H9 (cell line): ENCODE results near the gene PREX1. TPM values are rescaled to one million over a fixed set of nuclear protein-coding genes. Genes with fewer than 3 reads are reported as not detected.

Source experiments
- DNase-seq: peaks from one replicate; pipeline ENCODE4 v3.0.0-alpha.2; 2017
- H2AFZ ChIP-seq: one replicate; pipeline ENCODE4 v1.6.1; 2013; ENCODE audit warnings: mild to moderate bottlenecking, low read length, control low read depth, moderate library complexity
- H2AK5ac ChIP-seq: 2 replicates; pipeline ENCODE4 v1.6.1; 2013; ENCODE audit warnings: low read length, control low read depth, mixed read lengths; ENCODE audit not compliant: insufficient read length
- H2BK120ac ChIP-seq: one replicate; pipeline ENCODE4 v1.6.1; 2013; ENCODE audit warnings: low read depth, mild to moderate bottlenecking, low read length, control low read depth, inconsistent platforms; ENCODE audit not compliant: poor library complexity, severe bottlenecking
- H2BK12ac ChIP-seq: 2 replicates; pipeline ENCODE4 v1.6.1; 2013; ENCODE audit warnings: low read length, control low read depth, mixed read lengths, low read depth; ENCODE audit not compliant: insufficient read length
- H2BK15ac ChIP-seq: 2 replicates; pipeline ENCODE4 v1.6.1; 2013; ENCODE audit warnings: low read depth, low read length, control low read depth
- H2BK20ac ChIP-seq: one replicate; pipeline ENCODE4 v1.6.1; 2013; ENCODE audit warnings: low read depth, mild to moderate bottlenecking, low read length, control low read depth, inconsistent platforms; ENCODE audit not compliant: poor library complexity, severe bottlenecking
- H2BK5ac ChIP-seq: 2 replicates; pipeline ENCODE4 v1.6.1; 2013; ENCODE audit warnings: low read length, control low read depth, mixed read lengths; ENCODE audit not compliant: insufficient read length
- H3K14ac ChIP-seq: 2 replicates; pipeline ENCODE4 v1.6.1; 2013; ENCODE audit warnings: low read length, control low read depth; ENCODE audit not compliant: insufficient read depth
- H3K18ac ChIP-seq: 2 replicates; pipeline ENCODE4 v1.6.1; 2013; ENCODE audit warnings: low read depth, mild to moderate bottlenecking, mixed read lengths, low read length, control low read depth; ENCODE audit not compliant: insufficient read length
- H3K23ac ChIP-seq: 2 replicates; pipeline ENCODE4 v1.6.1; 2013; ENCODE audit warnings: low read length, control low read depth, mixed read lengths, low read depth; ENCODE audit not compliant: insufficient read length
- H3K23me2 ChIP-seq: 2 replicates; pipeline ENCODE4 v1.6.1; 2013; ENCODE audit warnings: low read depth, mild to moderate bottlenecking, mixed read lengths, low read length, control low read depth; ENCODE audit not compliant: insufficient read length, poor library complexity, severe bottlenecking
- H3K27ac ChIP-seq: 2 replicates; pipeline ENCODE4 v1.5.1; 2013; ENCODE audit warnings: low read length, control low read depth, mixed read lengths, low read depth; ENCODE audit not compliant: insufficient read length
- H3K27me3 ChIP-seq: 2 replicates; pipeline ENCODE4 v1.6.1; 2013; ENCODE audit warnings: low read length, control low read depth, inconsistent platforms; ENCODE audit not compliant: insufficient read depth
- H3K4ac ChIP-seq: 2 replicates; pipeline ENCODE4 v1.6.1; 2013; ENCODE audit warnings: low read depth, mild to moderate bottlenecking, control low read depth, inconsistent platforms, low read length, moderate library complexity
- H3K4me1 ChIP-seq: 2 replicates; pipeline ENCODE4 v1.6.1; 2013; ENCODE audit warnings: low read length, control low read depth, inconsistent platforms; ENCODE audit not compliant: insufficient read depth
- H3K4me2 ChIP-seq: 2 replicates; pipeline ENCODE4 v1.6.1; 2013; ENCODE audit warnings: low read length, control low read depth, mixed read lengths; ENCODE audit not compliant: insufficient read length, insufficient read depth
- H3K56ac ChIP-seq: 2 replicates; pipeline ENCODE4 v1.6.1; 2013; ENCODE audit warnings: low read depth, mild to moderate bottlenecking, mixed read lengths, low read length, control low read depth; ENCODE audit not compliant: insufficient read length
- H3K79me1 ChIP-seq: 2 replicates; pipeline ENCODE4 v1.6.1; 2013; ENCODE audit warnings: low read depth, mild to moderate bottlenecking, moderate library complexity, low read length, control low read depth, inconsistent platforms; ENCODE audit not compliant: insufficient read depth, poor library complexity, severe bottlenecking
- H3K79me2 ChIP-seq: 2 replicates; pipeline ENCODE4 v1.6.1; 2013; ENCODE audit warnings: low read length, control low read depth, inconsistent platforms; ENCODE audit not compliant: insufficient read depth
- H3K9ac ChIP-seq: 2 replicates; pipeline ENCODE4 v1.6.1; 2013; ENCODE audit warnings: low read length, control low read depth, mixed read lengths; ENCODE audit not compliant: insufficient read length; ENCODE audit errors: extremely low read depth
- H3K9me3 ChIP-seq: one replicate; pipeline ENCODE4 v1.6.1; 2013; ENCODE audit warnings: low read depth, low read length, inconsistent platforms; ENCODE audit not compliant: control insufficient read depth
- H3T11ph ChIP-seq: one replicate; pipeline ENCODE4 v1.6.1; 2013; ENCODE audit warnings: mild to moderate bottlenecking, low read length, control low read depth, inconsistent platforms
- H4K20me1 ChIP-seq: one replicate; pipeline ENCODE4 v1.6.1; 2013; ENCODE audit not compliant: control insufficient read depth, insufficient read length, insufficient read depth
- H4K5ac ChIP-seq: 2 replicates; pipeline ENCODE4 v1.6.1; 2013; ENCODE audit warnings: low read depth, mild to moderate bottlenecking, mixed read lengths, low read length, control low read depth; ENCODE audit not compliant: insufficient read length
- H4K8ac ChIP-seq: replicated peaks from 2 replicates; pipeline ENCODE4 v1.6.1; 2013; ENCODE audit warnings: low read length, control low read depth, mixed read lengths, low read depth; ENCODE audit not compliant: insufficient read length
- H4K91ac ChIP-seq: 2 replicates; pipeline ENCODE4 v1.6.1; 2013; ENCODE audit warnings: low read depth, mild to moderate bottlenecking, moderate library complexity, mixed read lengths, low read length, control low read depth; ENCODE audit not compliant: insufficient read length
- H3K27ac Mint-ChIP-seq, 3 experiments: 2 replicates in 2 of 3; 3 replicates in 1 of 3; pipeline ENCODE4 v1.8.0; 2020 to 2021; ENCODE audit warnings: mixed read lengths in 3 of 3, mild to moderate bottlenecking in 1 of 3, moderate library complexity in 1 of 3
- H3K27me3 Mint-ChIP-seq: 2 replicates; pipeline ENCODE4 v1.8.0; 2021; ENCODE audit warnings: low read depth, mild to moderate bottlenecking, moderate library complexity, mixed read lengths
- H3K36me3 Mint-ChIP-seq, 3 experiments: 2 replicates in 2 of 3; 3 replicates in 1 of 3; pipeline ENCODE4 v1.8.0; 2020 to 2021; ENCODE audit warnings: low read depth in 3 of 3, mixed read lengths in 3 of 3; ENCODE audit not compliant: insufficient read depth in 1 of 3
- H3K4me1 Mint-ChIP-seq, 2 experiments: 2 replicates each; pipeline ENCODE4 v1.8.0; 2020; ENCODE audit warnings: mixed read lengths in 2 of 2
- H3K4me3 Mint-ChIP-seq, 2 experiments: 2 replicates in 1 of 2; 3 replicates in 1 of 2; pipeline ENCODE4 v1.8.0; 2020 to 2021; ENCODE audit warnings: mild to moderate bottlenecking in 2 of 2, mixed read lengths in 2 of 2, moderate library complexity in 1 of 2
- H3K9me3 Mint-ChIP-seq, 2 experiments: 2 replicates in 1 of 2; 3 replicates in 1 of 2; pipeline ENCODE4 v1.8.0; 2020; ENCODE audit warnings: mild to moderate bottlenecking in 2 of 2, mixed read lengths in 2 of 2, moderate library complexity in 1 of 2
- CTCF ChIP-seq: fragments of 200-600 bp; sonication (generic); conservative IDR thresholded peaks from 3 replicates; pipeline ENCODE4 v1.8.0; 2021; ENCODE audit warnings: antibody characterized with exemption, mild to moderate bottlenecking
- WGBS: extraction: QIAGEN DNeasy Blood & Tissue Kit; methylation state at CpG from one replicate; pipeline ENCODE4 v1.1.7; 2013; ENCODE audit warnings: missing lambda C conversion rate, low lambda C conversion rate, mixed read lengths; ENCODE audit not compliant: insufficient read length; ENCODE audit errors: extremely low coverage; 5-methylcytosine and 5-hydroxymethylcytosine counted together
- total RNA-seq: library from RNA; stranded (reverse); gene quantifications from 2 replicates; pipeline ENCODE4 v1.2.1, GENCODE V29; 2021

The PREX1 gene
- total RNA-seq, 1 experiment from 2014 or later: 6.6 TPM

GRCh38 chr20:48632017-48632824 is 195.6 kb downstream of the PREX1 start:
- DNase-seq: no peak
- Histone ChIP-seq H3K18ac (no peak overlapping the region), H2BK5ac (no peak overlapping the region), H4K91ac (no peak overlapping the region), H3K56ac (no peak overlapping the region), H3T11ph (no peak overlapping the region), H3K4ac (no peak overlapping the region), H2AK5ac (no peak overlapping the region), H4K8ac (no peak overlapping the region), H2BK15ac (no peak overlapping the region), H3K79me2 (no peaks in the 10 kb centered on the region), H2BK20ac (no peak overlapping the region), H3K23ac (no peak overlapping the region), H3K4me2 (no peak overlapping the region), H3K23me2 (no peaks in the 10 kb centered on the region), H3K4me1 (no peaks in the 10 kb centered on the region), H3K27ac (no peak overlapping the region), H2AFZ (no peak overlapping the region), H3K27me3 (no peaks in the 10 kb centered on the region; the same call in 1 of the 2 replicates), H4K5ac (no peak overlapping the region), H3K79me1 (no peaks in the 10 kb centered on the region), H2BK12ac (no peak overlapping the region), H2BK120ac (no peak overlapping the region), H3K9ac (no peak overlapping the region), H4K20me1 (no peaks in the 10 kb centered on the region), H3K9me3 (no peaks in the 10 kb centered on the region), H3K14ac (no peak overlapping the region)
- TF ChIP-seq CTCF: no peak
- WGBS: no CpG with 5 or more reads among the region's 29 CpGs
- Mint-ChIP-seq H3K27ac (peak overlapping the region in 1 of 3 experiments; percentile 59; a peak in 1 of 7 replicates), H3K36me3 (no peaks in the 10 kb centered on the region; a peak in 2 of 7 replicates), H3K9me3 (no peaks in the 10 kb centered on the region; a peak in 1 of 5 replicates), H3K4me1 (peaks cover 5 to 10% of the 10 kb centered on the region in 2 experiments), H3K27me3 (no peaks in the 10 kb centered on the region), H3K4me3 (no peak overlapping the region)
